OCI-LY3 (cell line): ENCODE results near the gene MEI4.

Experiments used
- CTCF ChIP-seq: fragments of 200-600, 300-600 bp; sonication (generic); IDR thresholded peaks from 2 replicates; pipeline ENCODE4 v1.5.1; 2014; ENCODE audit warnings: antibody characterized with exemption, low read length, low read depth
- EZH2phosphoT487 ChIP-seq: fragments of 200-600 bp; shearing (Covaris generic); IDR thresholded peaks from 2 replicates; pipeline ENCODE4 v1.6.1; 2018; ENCODE audit warnings: antibody characterized with exemption, mixed run types, low read depth

GRCh38 chr6:77666846-77667245 lies 14.0 kb downstream of the MEI4 start:
- TF ChIP-seq CTCF, result no peak
- TF ChIP-seq EZH2phosphoT487, result no peak
